ENCODE measurements around the gene TNFRSF19.

- TF ChIP-seq NCOA2 (CRISPR knock-in tag; IDR thresholded peaks at IDR 0.05): no peak
- no peak for TF ChIP-seq ATF1 (CRISPR knock-in tag; IDR thresholded peaks at IDR 0.05)
- TF ChIP-seq KLF9 (CRISPR knock-in tag; IDR thresholded peaks at IDR 0.05; ENCODE audit: low read depth): no peak
- TF ChIP-seq SMARCC2 (IDR thresholded peaks at IDR 0.05): no peak
- TF ChIP-seq POLR2A (IDR thresholded peaks at IDR 0.05; ENCODE audit: insufficient read depth in 1 of 2, low read depth in 2 of 2, low read length in 2 of 2): no peak
- no peak; the same call in 1 of the 2 replicates for TF ChIP-seq ZNF598 (CRISPR knock-in tag; IDR thresholded peaks at IDR 0.05; ENCODE audit: borderline replicate concordance)
- no peak for TF ChIP-seq ZNF280B (CRISPR knock-in tag; IDR thresholded peaks at IDR 0.05; ENCODE audit: borderline replicate concordance)
- no peak for TF ChIP-seq ZNF639 (CRISPR knock-in tag; conservative IDR thresholded peaks at IDR 0.05)
- TF ChIP-seq SETDB1 (CRISPR knock-in tag; IDR thresholded peaks at IDR 0.05; ENCODE audit: borderline replicate concordance): no peak
These were observed 146.2 kb downstream of the TNFRSF19 start for GRCh38 chr13:23716401-23716800.
